Measurements from ENCODE around the gene IRF2BPL. TPM values are rescaled to one million over a fixed set of nuclear protein-coding genes. Genes with fewer than 3 reads are reported as not detected.
A peak's percentile ranks its signal among the peaks of the same experiment; 100 is the strongest.

IRF2BPL gene
- total RNA-seq, 2 experiments from 2014 or later, result 23.7 to 25.8 TPM

DNA sequence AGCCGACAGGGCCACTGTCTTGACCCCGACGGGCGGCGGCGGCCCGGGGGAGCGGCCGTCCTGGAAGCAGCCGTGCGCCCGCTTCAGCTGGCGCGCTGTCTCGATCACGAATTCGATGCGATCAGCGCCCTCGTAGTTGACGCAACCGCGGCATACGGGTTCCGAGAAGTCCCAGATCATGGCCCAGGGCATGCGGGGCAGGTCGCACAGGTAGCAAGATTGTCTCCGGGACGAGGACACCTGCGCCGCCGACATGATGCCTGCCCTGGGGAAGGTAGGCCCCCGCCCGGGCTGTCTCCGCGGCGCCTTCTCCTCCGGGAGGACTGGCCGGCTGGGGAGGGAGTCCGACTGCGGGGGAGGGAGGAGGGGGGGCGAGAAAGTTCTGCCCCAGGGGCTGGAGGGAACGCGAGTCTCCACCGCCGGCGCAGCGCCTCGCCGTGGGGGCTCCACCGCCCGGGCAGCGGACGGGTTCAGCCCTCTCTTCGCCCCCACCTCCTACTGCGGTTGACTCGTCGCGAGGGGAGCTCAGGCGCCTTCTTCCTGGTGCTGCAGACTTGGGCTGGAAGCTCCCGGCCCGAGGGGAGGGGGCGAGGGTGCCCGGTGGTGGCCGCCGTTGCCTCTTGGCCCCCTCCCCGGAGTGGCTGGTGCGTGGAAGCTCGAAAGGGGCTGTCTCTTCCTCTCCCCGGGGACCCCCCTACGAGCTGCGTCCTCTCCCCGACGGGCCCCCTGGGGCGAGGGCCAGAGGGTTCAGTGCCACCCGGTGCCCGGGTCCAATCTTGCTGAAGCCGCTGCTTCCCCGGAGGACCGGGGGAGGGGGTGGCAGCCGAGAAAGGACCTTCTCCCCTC lies 747 bp downstream of the IRF2BPL start:
- H3K27ac ChIP-seq (ENCODE audit: low read depth, low read length, poor library complexity, severe bottlenecking), result peak overlapping the region; percentile 93
- peak overlapping the region; percentile 82 for H3K4me3 ChIP-seq (ENCODE audit: low read depth, low read length, poor library complexity, severe bottlenecking)
- no TSS peak for BruUV-seq (replicated peaks)
- peaks cover 26% of the 10 kb centered on the region for H3K36me3 ChIP-seq (ENCODE audit: insufficient read depth, low read length)
- H3K79me2 ChIP-seq (ENCODE audit: insufficient read depth, low read depth, low read length), result peaks cover 6% of the 10 kb centered on the region; the same call in 1 of the 2 replicates
- peak overlapping the region; percentile 95 for H3K4me2 ChIP-seq (ENCODE audit: low read length)
- H2AFZ ChIP-seq (ENCODE audit: low read length), result no peak overlapping the region; the same call in 1 of the 2 replicates
- H4K20me1 ChIP-seq (ENCODE audit: insufficient read depth, low read length), result peaks cover 10% of the 10 kb centered on the region; the same call in 1 of the 2 replicates
- peaks cover 62% of the 10 kb centered on the region for H3K4me1 ChIP-seq (ENCODE audit: insufficient read depth, low read length, poor library complexity, severe bottlenecking)
- peak; percentile 71 for DNase-seq (ENCODE audit: low spot score)
- intact Hi-C loops (cut with micrococcal nuclease; ENCODE audit: unreplicated experiment), result loop anchor here (1.0 kb wide), 3 partner anchors 13 to 66 kb away; no protein-coding TSS in a partner anchor
- CTCF ChIA-PET (ENCODE audit: unreplicated experiment), result interaction anchor here (0.7 kb wide), 1 partner anchor 23 kb away, joined by 3 read pairs; no protein-coding TSS in a partner anchor
- TF ChIP-seq, protein P1, sequence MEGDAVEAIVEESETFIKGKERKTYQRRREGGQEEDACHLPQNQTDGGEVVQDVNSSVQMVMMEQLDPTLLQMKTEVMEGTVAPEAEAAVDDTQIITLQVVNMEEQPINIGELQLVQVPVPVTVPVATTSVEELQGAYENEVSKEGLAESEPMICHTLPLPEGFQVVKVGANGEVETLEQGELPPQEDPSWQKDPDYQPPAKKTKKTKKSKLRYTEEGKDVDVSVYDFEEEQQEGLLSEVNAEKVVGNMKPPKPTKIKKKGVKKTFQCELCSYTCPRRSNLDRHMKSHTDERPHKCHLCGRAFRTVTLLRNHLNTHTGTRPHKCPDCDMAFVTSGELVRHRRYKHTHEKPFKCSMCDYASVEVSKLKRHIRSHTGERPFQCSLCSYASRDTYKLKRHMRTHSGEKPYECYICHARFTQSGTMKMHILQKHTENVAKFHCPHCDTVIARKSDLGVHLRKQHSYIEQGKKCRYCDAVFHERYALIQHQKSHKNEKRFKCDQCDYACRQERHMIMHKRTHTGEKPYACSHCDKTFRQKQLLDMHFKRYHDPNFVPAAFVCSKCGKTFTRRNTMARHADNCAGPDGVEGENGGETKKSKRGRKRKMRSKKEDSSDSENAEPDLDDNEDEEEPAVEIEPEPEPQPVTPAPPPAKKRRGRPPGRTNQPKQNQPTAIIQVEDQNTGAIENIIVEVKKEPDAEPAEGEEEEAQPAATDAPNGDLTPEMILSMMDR (conservative IDR thresholded peaks at IDR 0.05; ENCODE audit: low read length), result peak; percentile 47
- no peak for TF ChIP-seq EZH2phosphoT487 (IDR thresholded peaks at IDR 0.05; ENCODE audit: borderline replicate concordance, low read depth, low read length)
- no peaks in the 10 kb centered on the region for H3K9me2 ChIP-seq (ENCODE audit: insufficient read depth, low read length)
- no peaks in the 10 kb centered on the region for H3K9me3 ChIP-seq (ENCODE audit: low read length)
- POLR2A ChIA-PET, result interaction anchor here (0.6 to 5.9 kb wide), 6 partner anchors 10 to 154 kb away, joined by 3 to 56 read pairs (median 4); partner anchors contain the start of gene TMEM63C

DNA sequence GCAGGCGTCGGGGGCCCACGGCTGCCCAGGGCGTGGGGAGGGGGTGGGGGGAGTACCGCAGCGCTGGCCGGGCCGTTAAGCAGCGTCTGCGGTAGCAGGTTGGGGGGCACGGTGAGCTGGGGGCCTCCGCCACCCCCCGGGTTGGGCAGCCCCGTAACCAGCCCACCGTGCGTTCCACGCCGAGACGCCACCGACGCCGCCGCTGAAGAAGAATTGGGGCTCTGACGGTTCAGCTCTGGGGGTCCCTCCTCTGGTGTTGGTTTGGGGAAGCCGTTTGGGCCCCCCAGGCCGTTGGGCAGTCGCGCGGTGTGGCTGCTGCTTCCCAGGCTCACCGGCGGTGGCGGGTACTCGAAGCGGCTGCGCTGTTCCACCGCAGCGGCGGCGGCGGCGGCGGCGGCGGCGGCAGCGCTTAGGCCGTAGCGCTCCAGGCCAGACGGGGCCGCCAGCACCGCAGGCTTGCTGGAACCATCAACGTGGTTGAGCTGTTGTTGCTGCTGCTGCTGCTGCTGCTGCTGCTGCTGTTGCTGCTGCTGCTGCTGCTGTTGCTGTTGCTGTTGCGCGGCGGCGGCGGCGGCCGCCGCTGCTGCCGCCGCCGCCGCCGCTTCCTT lies 1.5 kb downstream of the IRF2BPL start:
- no peak overlapping the region for H2AFZ ChIP-seq (ENCODE audit: low read length)
- H3K9me2 ChIP-seq (ENCODE audit: insufficient read depth, low read length), result no peaks in the 10 kb centered on the region
- peak overlapping the region; percentile 82 for H3K4me3 ChIP-seq (ENCODE audit: low read depth, low read length, poor library complexity, severe bottlenecking)
- peaks cover 10% of the 10 kb centered on the region; the same call in 1 of the 2 replicates for H4K20me1 ChIP-seq (ENCODE audit: insufficient read depth, low read length)
- peaks cover 26% of the 10 kb centered on the region for H3K36me3 ChIP-seq (ENCODE audit: insufficient read depth, low read length)
- intact Hi-C loops (cut with micrococcal nuclease; ENCODE audit: unreplicated experiment), result no loop called here
- peak overlapping the region; percentile 95 for H3K4me2 ChIP-seq (ENCODE audit: low read length)
- peaks cover 6% of the 10 kb centered on the region; the same call in 1 of the 2 replicates for H3K79me2 ChIP-seq (ENCODE audit: insufficient read depth, low read depth, low read length)
- TF ChIP-seq, protein P1 (conservative IDR thresholded peaks at IDR 0.05; ENCODE audit: low read length), result peak; percentile 28; the same call in 1 of the 2 replicates
- TF ChIP-seq EZH2phosphoT487 (IDR thresholded peaks at IDR 0.05; ENCODE audit: borderline replicate concordance, low read depth, low read length), result no peak
- CTCF ChIA-PET (ENCODE audit: unreplicated experiment), result no interaction called here
- no peaks in the 10 kb centered on the region for H3K9me3 ChIP-seq (ENCODE audit: low read length)
- no TSS peak for BruUV-seq (replicated peaks)
- POLR2A ChIA-PET, result interaction anchor here (0.6 to 5.9 kb wide), 3 partner anchors 14 to 154 kb away, joined by 3 to 56 read pairs (median 4); partner anchors contain the start of gene TMEM63C
- H3K27ac ChIP-seq (ENCODE audit: low read depth, low read length, poor library complexity, severe bottlenecking), result peak overlapping the region; percentile 93
- peaks cover 62% of the 10 kb centered on the region for H3K4me1 ChIP-seq (ENCODE audit: insufficient read depth, low read length, poor library complexity, severe bottlenecking)
- DNase-seq (ENCODE audit: low spot score), result peak; percentile 72

Measured in OCI-LY7 (cell line).